ENCODE data around the gene MRPS5. TPM values are rescaled to one million over a fixed set of nuclear protein-coding genes. Genes with fewer than 3 reads are reported as not detected.

Gene MRPS5
- total RNA-seq, 2 experiments from 2014 or later = 93.0 to 96.1 TPM

DNA sequence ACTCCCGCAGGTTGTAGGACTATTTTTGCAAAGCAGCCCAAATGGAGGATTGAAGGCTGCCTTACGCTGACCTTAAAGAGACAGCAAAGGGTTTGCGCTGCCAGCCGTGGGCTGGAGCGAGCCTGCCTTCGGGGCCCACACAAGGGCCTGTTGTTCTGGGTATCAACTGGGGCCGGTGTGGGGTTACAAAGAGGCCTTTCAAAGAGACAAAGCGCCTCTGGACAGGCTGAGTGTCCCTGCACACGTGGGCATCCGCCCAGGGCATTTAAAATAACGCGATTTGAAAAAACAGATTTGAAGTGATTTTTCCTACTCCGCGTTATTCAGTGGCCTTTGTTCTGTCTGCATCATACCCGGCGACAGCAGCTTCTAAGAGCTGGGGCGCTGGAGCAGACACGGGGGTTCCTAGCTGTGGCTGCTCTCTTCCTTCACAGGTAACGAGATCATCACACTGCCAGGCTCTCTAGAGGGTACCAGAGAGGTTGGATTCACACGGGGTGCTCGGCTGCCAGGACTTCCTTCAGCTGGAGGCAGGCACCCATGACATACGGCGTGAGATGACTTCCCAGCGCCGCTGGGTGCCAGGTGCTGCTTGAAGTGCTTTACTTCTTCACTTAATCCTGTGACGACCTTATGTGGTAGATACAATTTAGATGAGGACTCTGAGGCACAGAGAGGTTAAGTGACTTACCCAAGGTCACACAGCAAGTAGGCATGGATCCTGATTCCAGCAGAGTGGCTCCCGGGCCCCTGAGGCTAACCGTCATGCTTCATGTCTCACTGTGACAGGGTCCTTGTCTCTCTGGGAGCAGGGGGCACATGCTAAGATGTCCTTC, 63.9 kb downstream of the MRPS5 start:
- DNase-seq (no peak), ATAC-seq (no peak)
- intact Hi-C loops (cut with micrococcal nuclease) = no loop called here
- CTCF ChIA-PET = interaction anchor here (8.2 to 12.1 kb wide), 2 partner anchors 19 to 34 kb away, joined by 131 to 142 read pairs; partner anchors contain the start of gene MAL
- POLR2A ChIA-PET = interaction anchor here (1.2 kb wide), 1 partner anchor 19 kb away, joined by 3 read pairs; no protein-coding TSS in a partner anchor
- Mint-ChIP-seq H3K27me3 (no peaks in the 10 kb centered on the region), H3K9me3 (no peaks in the 10 kb centered on the region), H3K36me3 (ENCODE audit: low read depth) (peaks cover 7% of the 10 kb centered on the region), H3K4me3 (no peak overlapping the region), H3K27ac (no peak overlapping the region), H3K4me1 (ENCODE audit: low read depth) (peaks cover 51% of the 10 kb centered on the region)
- TF ChIP-seq CTCF (IDR thresholded peaks at IDR 0.05) = no peak

DNA sequence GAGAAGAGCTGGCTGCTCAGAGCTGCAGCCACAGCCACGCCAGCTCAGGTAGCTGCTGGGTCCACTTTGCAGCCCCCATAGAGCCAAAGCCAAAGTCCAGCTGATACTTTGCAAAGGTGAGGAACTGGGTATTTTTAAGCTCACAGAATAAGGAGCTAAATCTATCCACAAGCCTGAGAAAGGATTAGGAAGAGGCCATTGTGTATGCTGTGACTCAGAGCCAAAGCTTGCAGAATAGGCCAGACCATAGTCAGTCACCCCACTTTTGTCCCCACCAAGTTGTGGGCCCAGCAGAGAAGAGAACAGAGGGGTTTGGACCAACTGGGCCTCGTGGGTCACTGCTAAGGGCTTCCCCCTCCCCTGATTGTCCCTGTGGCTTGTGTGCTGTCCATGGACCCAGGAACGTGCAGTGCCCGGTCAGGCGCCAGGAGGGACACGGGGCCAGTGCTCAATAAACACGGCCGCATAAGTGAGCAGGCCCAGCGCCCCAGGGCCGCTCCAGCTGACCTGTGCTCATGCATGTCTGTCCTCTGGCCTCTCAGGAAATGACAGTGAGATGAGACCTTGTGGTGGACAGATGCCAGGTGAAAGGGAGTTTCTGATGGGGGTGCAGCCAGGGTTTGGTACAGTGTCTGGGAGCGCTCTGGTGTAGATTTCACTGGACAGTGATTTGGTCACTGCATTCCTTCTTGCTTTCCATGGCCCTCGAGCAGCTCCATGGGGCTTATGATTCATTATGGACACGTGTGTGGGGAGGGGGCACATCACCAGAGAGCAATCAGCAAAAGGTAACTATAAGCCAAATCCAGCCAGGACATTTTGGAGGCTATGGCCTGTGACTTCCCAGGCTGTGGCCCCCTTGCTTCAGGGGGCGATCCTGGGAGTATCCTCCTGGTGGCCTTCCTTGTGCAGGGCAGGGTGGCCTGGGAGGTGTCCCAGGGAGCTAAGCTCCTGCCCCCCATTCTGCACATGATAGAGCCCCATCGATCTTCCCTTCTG, 64.8 kb downstream of the MRPS5 start:
- no peak overlapping the region for H3K4me3 Mint-ChIP-seq
- POLR2A ChIA-PET = interaction anchor here (0.8 to 6.6 kb wide), 2 partner anchors 7 to 21 kb away, joined by 4 to 65 read pairs; no protein-coding TSS in a partner anchor
- H3K4me1 Mint-ChIP-seq (ENCODE audit: low read depth) = peaks cover 50% of the 10 kb centered on the region
- H3K27me3 Mint-ChIP-seq = no peaks in the 10 kb centered on the region
- no peaks in the 10 kb centered on the region for H3K9me3 Mint-ChIP-seq
- CTCF ChIA-PET = interaction anchor here (8.2 to 12.1 kb wide), 2 partner anchors 20 to 33 kb away, joined by 131 to 142 read pairs; partner anchors contain the start of gene MAL
- no peak for ATAC-seq
- intact Hi-C loops (cut with micrococcal nuclease) = no loop called here
- no peak for TF ChIP-seq CTCF (IDR thresholded peaks at IDR 0.05)
- H3K27ac Mint-ChIP-seq = peak overlapping the region; percentile 25
- H3K36me3 Mint-ChIP-seq (ENCODE audit: low read depth) = peaks cover 11% of the 10 kb centered on the region
- no peak for DNase-seq

GRCh38 chr2:95056044-95056443, 65.6 kb downstream of the MRPS5 start:
- intact Hi-C loops (cut with micrococcal nuclease) = no loop called here
- no peak for DNase-seq
- H3K9me3 Mint-ChIP-seq = no peaks in the 10 kb centered on the region
- ChIA-PET POLR2A (interaction anchor here (0.5 to 6.6 kb wide), 3 partner anchors 8 to 28 kb away, joined by 3 to 65 read pairs (median 4); no protein-coding TSS in a partner anchor), CTCF (interaction anchor here (3.3 to 12.1 kb wide), 3 partner anchors 21 to 41 kb away, joined by 9 to 142 read pairs (median 131); partner anchors contain the start of gene MAL)
- H3K4me1 Mint-ChIP-seq (ENCODE audit: low read depth) = peaks cover 52% of the 10 kb centered on the region
- peaks cover 18% of the 10 kb centered on the region for H3K36me3 Mint-ChIP-seq (ENCODE audit: low read depth)
- no peaks in the 10 kb centered on the region for H3K27me3 Mint-ChIP-seq
- H3K4me3 Mint-ChIP-seq = no peak overlapping the region
- ATAC-seq = peak; percentile 22
- TF ChIP-seq CTCF (IDR thresholded peaks at IDR 0.05) = no peak
- H3K27ac Mint-ChIP-seq = peak overlapping the region; percentile 80

DNA sequence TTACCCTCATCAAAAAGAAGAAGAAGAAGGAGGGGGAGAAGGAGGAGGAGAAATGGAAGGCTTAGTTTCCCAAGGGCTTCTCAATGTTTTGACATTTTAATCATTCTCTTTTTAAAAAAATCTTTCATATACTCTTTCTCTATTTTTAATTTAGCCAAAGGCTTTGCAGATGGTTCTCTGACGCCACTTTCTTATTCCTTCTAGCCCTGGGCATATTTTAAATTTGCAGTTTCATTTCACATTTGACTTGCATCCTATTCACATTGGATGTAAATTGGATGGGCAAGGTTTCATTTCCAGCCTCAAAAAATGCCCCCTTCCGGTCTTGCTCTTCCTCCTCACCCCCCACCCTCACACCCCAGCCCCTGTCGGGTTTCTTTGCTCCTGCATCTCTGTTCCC, 66.3 kb downstream of the MRPS5 start:
- ChIA-PET CTCF (interaction anchor here (0.7 to 12.1 kb wide), 7 partner anchors 8 to 56 kb away, joined by 3 to 142 read pairs (median 16); partner anchors contain the start of gene MAL), POLR2A (interaction anchor here (0.5 to 6.6 kb wide), 4 partner anchors 8 to 28 kb away, joined by 3 to 65 read pairs (median 14); no protein-coding TSS in a partner anchor)
- no peak for TF ChIP-seq CTCF (IDR thresholded peaks at IDR 0.05)
- H3K9me3 Mint-ChIP-seq = no peaks in the 10 kb centered on the region
- peak overlapping the region; percentile 80 for H3K27ac Mint-ChIP-seq
- H3K36me3 Mint-ChIP-seq (ENCODE audit: low read depth) = peaks cover 23% of the 10 kb centered on the region
- DNase-seq (no peak), ATAC-seq (no peak)
- no peak overlapping the region for H3K4me3 Mint-ChIP-seq
- intact Hi-C loops (cut with micrococcal nuclease) = no loop called here
- no peaks in the 10 kb centered on the region for H3K27me3 Mint-ChIP-seq
- H3K4me1 Mint-ChIP-seq (ENCODE audit: low read depth) = peaks cover 59% of the 10 kb centered on the region

All from activated CD8-positive, alpha-beta T cell treated with anti-CD3 and anti-CD28 coated beads for 36 hours (primary cell).